HG03097 (cell line): ENCODE results near the gene AGRN.
"Not testable (repeated sequence)": the region's sequence is repeated elsewhere in the genome, so short reads cannot be mapped to it uniquely, and the experiment has no call there.

ENCODE experiments used
- ATAC-seq: cut with Tn5 transposase; IDR thresholded peaks from one replicate; pipeline ENCODE4 v1.9.1; 2021; ENCODE audit not compliant: unreplicated experiment, low FRiP score

Gene AGRN

GRCh38 chr1:1063261-1063944 is 43.5 kb downstream of the AGRN start:
- peak; percentile 1 for ATAC-seq

DNA sequence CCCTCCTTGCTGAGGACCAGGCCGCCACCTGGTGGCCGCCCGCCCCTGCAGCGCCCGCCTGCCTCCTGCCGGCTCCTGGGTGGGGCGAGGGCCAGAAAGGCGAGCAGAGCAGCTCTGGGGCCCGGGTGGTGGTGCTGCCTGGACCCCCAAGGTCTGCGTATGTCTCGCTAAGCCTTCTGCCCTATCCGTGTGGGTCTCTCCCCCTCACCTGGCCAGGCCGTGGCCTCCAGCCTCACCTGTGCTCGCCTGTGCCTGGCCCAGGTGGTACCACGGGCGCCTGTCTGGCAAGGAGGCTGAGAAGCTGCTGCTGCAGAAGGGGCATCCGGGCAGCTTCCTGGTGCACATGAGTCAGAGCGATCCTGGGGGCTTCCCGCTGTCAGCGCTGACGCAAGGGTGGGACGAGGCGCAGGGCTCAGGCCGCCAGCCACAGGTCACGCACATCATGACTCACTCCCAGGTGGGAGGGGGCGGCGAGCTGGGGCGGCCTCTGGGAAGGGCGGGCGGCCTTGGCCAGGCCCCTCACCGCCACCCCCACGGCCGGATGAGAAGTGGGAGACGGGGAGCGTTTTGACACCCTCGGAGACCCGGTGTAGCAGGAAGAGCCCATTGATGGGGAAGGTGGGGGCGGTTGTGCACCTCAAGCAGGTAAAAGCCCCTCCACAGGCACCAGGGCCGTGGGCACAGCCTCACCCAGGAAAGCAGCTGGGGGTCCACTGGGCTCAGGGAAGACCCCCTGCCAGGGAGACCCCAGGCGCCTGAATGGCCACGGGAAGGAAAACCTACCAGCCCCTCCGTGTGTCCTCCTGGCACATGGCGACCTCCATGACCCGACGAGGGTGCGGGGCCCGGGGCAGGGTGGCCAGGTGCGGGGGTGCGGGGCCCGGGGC is 44.3 kb downstream of the AGRN start:
- ATAC-seq = peak; percentile 40

DNA sequence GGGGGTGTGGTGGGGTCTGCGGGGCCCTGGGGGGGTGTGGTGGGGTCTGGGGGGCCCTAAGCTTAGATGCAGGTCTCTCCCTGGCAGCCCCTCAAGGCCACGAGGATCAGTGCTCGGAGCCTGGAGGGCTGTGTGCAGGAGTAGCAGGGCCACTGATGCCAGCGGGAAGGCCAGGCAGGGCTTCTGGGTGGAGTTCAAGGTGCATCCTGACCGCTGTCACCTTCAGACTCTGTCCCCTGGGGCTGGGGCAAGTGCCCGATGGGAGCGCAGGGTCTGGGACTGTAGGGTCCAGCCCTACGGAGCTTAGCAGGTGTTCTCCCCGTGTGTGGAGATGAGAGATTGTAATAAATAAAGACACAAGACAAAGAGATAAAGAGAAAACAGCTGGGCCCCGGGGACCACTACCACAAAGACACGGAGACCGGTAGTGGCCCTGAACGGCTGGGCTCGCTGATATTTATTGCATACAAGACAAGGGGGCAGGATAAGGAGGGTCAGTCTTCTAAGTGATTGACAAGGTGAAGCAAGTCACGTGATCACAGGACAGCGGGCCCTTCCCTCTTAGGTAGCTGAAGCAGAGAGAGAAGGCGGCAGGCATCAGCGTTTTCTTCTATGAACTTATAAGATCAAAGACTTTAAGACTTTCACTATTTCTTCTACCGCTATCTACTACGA is 45.5 kb downstream of the AGRN start:
- ATAC-seq = no peak

- ATAC-seq = not testable (repeated sequence)
Measured at GRCh38 chr1:1065940-1066304, 46.0 kb downstream of the AGRN start.

DNA sequence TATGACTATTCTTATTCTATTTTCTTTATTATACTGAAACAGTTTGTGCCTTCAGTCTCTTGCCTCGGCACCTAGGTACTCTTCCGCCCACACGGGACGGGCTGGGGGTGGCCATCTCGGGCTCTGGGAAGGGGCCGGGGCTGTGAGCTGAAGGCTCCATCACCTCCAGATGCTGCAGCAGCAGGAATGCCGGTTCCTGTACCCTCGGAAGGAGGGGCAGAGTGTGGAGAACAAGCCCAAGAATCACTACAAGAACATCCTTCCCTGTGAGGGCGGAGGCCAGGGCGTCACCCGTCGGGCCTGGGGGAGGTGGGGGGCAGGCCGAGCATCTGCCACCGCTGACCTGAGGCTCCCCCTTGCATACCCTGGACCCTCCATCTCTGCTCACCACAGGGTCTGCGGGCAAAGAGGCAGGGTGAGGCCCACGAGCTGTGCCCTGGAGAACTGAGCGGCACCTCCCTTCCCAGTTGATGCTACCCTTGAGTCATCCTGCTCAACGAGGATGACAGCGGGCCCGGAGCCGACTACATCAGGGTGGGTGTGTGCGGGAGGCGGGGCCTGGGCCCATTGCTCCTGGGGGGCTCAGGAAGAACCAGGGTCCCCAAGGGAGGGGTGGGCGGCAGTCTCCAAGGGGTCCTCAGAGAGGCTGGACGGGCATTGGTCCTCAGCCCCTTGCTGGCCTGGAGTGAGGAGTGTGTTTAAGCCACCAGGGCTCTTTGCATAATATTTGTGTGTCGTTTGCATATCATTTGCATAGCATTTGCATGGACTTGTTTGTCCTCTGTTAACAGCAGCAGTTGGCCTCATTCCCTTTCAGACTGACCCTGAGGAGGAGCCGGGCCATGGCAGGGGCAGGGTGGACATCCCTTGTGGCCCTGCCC is 46.7 kb downstream of the AGRN start:
- ATAC-seq = no peak

GRCh38 chr1:1067284-1067859 is 47.5 kb downstream of the AGRN start:
- ATAC-seq = no peak

GRCh38 chr1:1067860-1068516 is 48.1 kb downstream of the AGRN start:
- ATAC-seq = no peak

GRCh38 chr1:1068517-1069055 is 48.7 kb downstream of the AGRN start:
- ATAC-seq = no peak

DNA sequence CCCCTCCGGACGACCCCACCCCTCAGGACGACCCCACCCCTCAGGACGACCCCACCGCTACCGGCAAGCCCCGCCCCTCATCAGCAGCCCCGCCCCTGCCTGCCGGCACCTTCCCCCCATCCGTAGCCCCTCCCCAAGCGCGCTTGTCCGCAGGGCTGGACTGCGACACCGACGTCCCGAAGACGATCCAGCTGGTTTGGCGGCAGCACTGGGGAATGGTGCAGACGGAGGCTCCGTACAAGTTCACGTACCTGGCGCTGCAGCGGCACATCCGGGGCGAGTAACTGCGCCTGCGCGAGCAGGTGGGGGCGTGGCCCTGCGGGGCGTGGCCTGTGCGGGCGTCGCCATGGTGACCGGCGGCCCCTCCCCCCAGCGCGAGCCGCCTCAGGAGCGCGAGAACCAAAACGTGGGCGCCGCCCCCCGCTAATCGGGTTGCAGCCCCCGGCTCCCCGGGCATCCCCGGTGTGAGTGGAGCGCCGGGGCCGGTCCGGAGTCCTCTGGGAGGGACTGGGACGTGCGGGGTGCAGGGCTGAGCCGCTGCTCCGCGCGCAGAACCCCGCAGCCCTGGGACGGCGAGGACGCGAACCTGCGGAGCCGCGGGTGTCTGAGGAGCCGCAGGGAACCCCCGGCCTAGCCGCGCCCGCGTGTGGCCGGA is 49.3 kb downstream of the AGRN start:
- peak; percentile 28 for ATAC-seq

DNA sequence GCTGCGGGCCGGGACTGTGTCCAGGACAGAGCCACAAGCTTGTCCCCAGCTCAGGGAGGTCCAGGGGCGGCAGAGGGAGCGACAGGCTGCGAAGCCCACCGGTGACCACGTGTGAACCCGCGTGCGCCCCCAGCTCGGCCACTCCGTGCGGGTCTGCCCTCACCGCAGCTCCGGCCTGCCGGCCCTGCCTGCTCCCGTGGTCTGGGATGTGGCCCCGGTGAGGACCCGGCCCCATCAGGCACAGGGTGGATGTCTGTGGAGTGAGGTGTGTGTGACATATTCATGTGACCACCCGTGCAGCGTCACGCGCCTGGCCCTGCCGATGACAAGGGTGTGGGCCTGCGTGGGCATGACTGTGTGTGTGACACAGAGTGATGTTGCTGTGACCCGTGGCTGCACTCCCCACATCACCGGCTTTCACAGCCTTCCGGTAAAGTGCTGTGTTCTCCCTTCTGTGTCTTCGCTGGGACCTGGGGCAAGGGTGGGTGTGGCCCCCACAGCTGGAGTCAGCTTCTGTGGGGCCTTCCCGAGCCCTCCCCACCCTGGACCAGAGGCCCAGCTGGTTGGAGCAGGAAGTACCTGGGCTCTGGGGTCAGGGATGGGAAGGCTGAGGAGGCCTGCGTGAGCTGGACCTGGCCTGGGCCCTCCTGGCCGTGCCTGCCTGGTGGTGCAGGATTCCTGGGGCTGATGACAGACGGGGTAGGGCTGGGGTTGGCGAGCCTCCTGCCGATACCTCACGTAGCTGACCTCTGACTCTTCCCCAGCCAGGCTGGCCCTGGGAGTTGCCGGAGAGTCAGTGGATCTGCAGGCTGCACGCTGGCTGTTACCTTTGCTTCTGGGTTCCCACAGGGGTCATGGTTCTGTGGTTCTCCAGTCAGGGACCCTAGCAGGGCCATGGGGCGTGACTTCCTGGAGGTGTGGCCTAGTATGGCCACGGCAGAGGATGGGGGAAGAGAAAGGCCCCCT is 50.1 kb downstream of the AGRN start:
- no peak for ATAC-seq

DNA sequence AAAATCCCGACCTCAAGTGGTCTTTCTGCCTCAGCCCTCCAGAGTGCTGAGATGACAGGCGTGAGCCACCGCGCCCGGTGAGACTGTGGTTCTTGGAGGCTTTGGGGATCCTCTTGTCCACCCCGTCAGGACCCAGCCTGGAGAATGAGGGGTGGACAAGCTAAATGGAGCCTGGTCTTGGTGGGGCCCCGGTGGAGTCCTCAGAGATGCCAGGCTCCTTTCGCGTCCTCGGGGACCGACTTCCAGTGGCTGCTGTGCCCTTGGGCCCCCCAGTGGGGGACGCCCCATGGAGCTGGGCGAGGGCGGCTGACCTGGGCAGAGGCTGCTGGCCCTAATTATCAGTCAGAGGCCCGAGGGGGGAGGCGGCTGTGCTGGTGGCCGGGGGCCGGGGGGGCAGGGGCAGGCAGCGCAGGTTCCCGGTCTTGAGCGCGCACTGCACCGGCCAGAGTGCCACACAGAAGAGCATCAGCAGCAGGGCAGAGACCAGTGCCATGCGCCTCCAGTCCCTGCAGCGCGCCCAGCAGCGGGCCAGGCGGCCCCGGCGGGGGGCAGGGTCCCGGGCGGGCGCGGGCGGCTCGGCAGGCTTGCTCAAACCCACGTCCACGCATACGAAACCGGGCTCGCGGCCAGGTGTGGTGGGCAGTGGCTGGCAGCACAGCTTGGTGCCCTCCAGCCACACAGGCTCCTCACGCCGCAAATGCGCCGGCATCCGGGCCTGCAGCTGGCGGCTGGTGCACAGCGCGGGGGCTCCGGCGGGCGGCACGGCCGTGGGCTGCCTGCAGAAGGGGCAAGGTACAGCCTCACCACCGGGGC is 51.8 kb downstream of the AGRN start:
- ATAC-seq = no peak

GRCh38 chr1:1072299-1072848 is 52.5 kb downstream of the AGRN start:
- no peak for ATAC-seq

GRCh38 chr1:1072849-1073742 is 53.2 kb downstream of the AGRN start:
- ATAC-seq = no peak

DNA sequence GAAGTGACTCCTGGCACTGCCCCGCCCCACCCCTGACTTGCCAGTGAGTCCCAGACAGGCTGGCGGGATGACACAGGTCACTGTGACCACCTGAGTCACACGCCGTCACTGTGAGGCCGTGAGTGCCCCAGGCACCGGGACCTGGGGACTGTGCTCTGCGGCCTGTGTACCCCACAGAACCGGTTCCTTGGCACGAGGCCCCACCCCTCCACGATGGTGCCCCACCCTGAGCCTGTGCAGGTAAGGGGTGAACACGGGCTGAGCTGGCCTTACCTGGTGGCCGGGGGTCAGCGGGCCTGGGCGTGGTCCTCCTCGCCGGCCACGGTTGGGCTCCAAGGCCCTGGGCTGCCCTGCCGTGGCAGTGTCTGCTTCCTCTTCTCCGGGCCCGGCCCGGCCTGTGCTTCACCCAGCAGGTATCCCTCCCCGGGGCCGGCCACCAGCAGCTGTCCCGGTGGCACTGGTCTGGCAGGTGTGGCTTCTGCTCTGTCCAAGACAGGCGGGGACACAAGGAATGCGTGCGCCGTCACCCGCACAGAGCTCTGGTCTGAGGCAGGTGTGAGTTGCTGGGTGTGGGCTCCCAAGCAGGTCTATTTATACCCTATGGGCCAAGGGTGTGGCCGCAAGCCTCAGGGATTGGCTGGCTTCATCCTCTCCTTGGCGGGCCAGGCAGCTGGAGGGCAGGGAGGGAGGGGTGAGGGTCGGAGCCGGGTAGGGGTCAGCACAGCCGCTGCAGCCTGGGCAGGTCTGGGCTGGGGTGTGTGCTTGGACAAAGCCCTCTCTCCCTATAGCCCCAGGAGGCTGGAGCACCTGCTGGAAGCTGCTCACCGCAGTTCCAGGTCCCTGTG is 54.0 kb downstream of the AGRN start, which contains the start of gene RNF223:
RNF223 (minus strand) TSS at position 564 of the 845 bp plus-strand sequence. CDS start 1,740 bp downstream, outside the sequence.
- no peak for ATAC-seq
